Adrenal gland (tissue), 12 donors: ENCODE measurements around the gene FARS2. TPM values are rescaled to one million over a fixed set of nuclear protein-coding genes. Genes with fewer than 3 reads are reported as not detected.

Experiments
- DNase-seq, 7 donors: peaks; one replicate each; pipeline ENCODE4 v3.0.0-alpha.2; 2019 to 2020
- H3K27ac ChIP-seq, 5 donors: fragments of 200-600 bp; sonication (generic) in 4 of 5; 1 replicate in 3 of 5; 2 replicates in 2 of 5; pipeline versions ENCODE4 v1.5.1 to v1.8.0; 2016 to 2020; ENCODE audit warnings: mild to moderate bottlenecking in 1 of 5
- H3K27me3 ChIP-seq: fragments of 200-600 bp; 2 replicates; pipeline ENCODE4 v1.8.0; 2021
- H3K36me3 ChIP-seq, 2 donors: fragments of 200-600 bp; replicated peaks in 1 of 2; 1 replicate in 1 of 2; 2 replicates in 1 of 2; pipeline versions ENCODE4 v1.5.1 to v1.8.0; 2018 to 2022
- H3K4me1 ChIP-seq, 2 donors: fragments of 200-600 bp; replicated peaks in 1 of 2; 1 replicate in 1 of 2; 2 replicates in 1 of 2; pipeline versions ENCODE4 v1.5.1 to v1.8.0; 2018 to 2021
- H3K4me3 ChIP-seq, 4 donors: fragments of 200-600 bp; sonication (generic) in 3 of 4; one replicate each; pipeline ENCODE4 v1.5.1; 2016 to 2018
- H3K9me3 ChIP-seq, 3 donors: fragments of 200-600 bp; sonication (generic) in 1 of 3; replicated peaks in 1 of 3; 1 replicate in 2 of 3; 2 replicates in 1 of 3; pipeline versions ENCODE4 v1.5.1 to v1.8.0; 2016 to 2021
- POLR2A ChIP-seq, 2 donors: fragments of 450-650 bp; IDR thresholded peaks; one replicate each; pipeline ENCODE4 v1.6.1; 2017; ENCODE audit warnings: antibody characterized with exemption in 2 of 2, mild to moderate bottlenecking in 2 of 2, moderate library complexity in 1 of 2
- WGBS, 4 donors: extraction: QIAGEN DNeasy Blood & Tissue Kit in 2 of 4; methylation state at CpG; one replicate each; pipeline versions ENCODE4 v1.1.5 to v1.1.7; 2013 to 2017; 5-methylcytosine and 5-hydroxymethylcytosine counted together
- intact Hi-C, 2 donors: fragments of 100-400 bp; cut with DNase I; formaldehyde crosslinking; loops; one replicate each; pipeline versions ENCODE4 v1.14.1 to v1.15.0; 2022 to 2023
- polyA plus RNA-seq, 3 donors: library from polyadenylated mRNA; stranded (reverse); fragments of 200-250 nt in 2 of 3; fragments of 350-450 nt in 1 of 3; fragmentation: Illumina TruSeq in 1 of 3; extraction: RNeasy Lipid Tissue Mini Kit (QIAGEN cat#74804) in 1 of 3; gene quantifications; one replicate each; pipeline ENCODE4 v1.2.3, GENCODE V29; 2013 to 2014
- total RNA-seq, 9 donors: library from RNA; depleted of rRNA in 4 of 9; stranded (reverse); fragments of >200 nt in 4 of 9; fragments of 120-200 nt in 1 of 9; fragmentation: NEBNext Ultra II Directional in 1 of 9; extraction: Animal tissue kit (Norgen Biotek cat#: 25700) in 1 of 9; gene quantifications; one replicate each; pipeline versions ENCODE4 v1.1.0 to v1.2.4, GENCODE V29; 2013 to 2023
- TF ChIP-seq, protein P1 (sequence below), 6 experiments: fragments of 450-650 bp in 4 of 6; fragments of 200-600 bp in 2 of 6; sonication (generic) in 1 of 6; IDR thresholded peaks; 1 replicate in 5 of 6; 2 replicates in 1 of 6; pipeline versions ENCODE4 v1.5.1 to v1.8.0; 2016 to 2021; ENCODE audit warnings: antibody characterized with exemption in 6 of 6, mild to moderate bottlenecking in 2 of 6, moderate library complexity in 1 of 6
- donor health status: healthy with polysubstance abuse.
- donor health status: Bipolar disorder and iron deficiency.
- donor health status: DM: yes; HTN: yes; CAD: no.
- donor health status: DM: no; HTN: no; CAD: no.
- donor health status: DM: no; HTN: no; CAD: no.
- donor health status: DM: yes; HTN: yes; CAD: no.

Gene FARS2
- total and polyA plus RNA-seq, 12 donors, result 7.2 to 55.2 (median 19.8) TPM

DNA sequence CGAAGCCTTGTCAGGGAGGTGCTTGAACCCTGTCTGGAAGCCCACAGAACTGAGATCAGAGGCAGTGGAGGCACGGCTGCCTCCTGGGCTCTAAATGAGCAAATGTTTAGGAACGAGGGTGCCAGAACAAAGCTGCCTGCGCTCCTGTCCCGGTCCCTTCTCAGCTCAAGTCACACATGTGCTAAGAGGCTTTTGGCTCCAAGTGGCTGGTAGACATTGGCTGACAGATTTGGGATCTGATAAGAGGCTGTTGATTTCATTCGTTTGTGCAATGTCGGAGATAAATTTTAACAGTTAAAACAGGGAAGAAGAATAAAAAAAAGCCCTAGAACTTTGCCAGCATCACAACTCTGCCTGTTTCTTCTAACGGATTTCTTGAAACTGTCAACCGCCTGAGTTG lies 553.6 kb downstream of the FARS2 start:
- DNase-seq, result no peak
- H3K27ac ChIP-seq, result no peak overlapping the region
- H3K4me3 ChIP-seq, result no peak overlapping the region
- WGBS, 4 donors, result 77 to 83% (median 82%) methylated on average over 9 of the region's 9 CpGs
- H3K36me3 ChIP-seq, result no peaks in the 10 kb centered on the region
- H3K4me1 ChIP-seq, result no peaks in the 10 kb centered on the region
- no peaks in the 10 kb centered on the region for H3K9me3 ChIP-seq
- intact Hi-C loops, result no loop called here
- TF ChIP-seq, protein P1, sequence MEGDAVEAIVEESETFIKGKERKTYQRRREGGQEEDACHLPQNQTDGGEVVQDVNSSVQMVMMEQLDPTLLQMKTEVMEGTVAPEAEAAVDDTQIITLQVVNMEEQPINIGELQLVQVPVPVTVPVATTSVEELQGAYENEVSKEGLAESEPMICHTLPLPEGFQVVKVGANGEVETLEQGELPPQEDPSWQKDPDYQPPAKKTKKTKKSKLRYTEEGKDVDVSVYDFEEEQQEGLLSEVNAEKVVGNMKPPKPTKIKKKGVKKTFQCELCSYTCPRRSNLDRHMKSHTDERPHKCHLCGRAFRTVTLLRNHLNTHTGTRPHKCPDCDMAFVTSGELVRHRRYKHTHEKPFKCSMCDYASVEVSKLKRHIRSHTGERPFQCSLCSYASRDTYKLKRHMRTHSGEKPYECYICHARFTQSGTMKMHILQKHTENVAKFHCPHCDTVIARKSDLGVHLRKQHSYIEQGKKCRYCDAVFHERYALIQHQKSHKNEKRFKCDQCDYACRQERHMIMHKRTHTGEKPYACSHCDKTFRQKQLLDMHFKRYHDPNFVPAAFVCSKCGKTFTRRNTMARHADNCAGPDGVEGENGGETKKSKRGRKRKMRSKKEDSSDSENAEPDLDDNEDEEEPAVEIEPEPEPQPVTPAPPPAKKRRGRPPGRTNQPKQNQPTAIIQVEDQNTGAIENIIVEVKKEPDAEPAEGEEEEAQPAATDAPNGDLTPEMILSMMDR (IDR thresholded peaks at IDR 0.05), result no peak
- TF ChIP-seq POLR2A (IDR thresholded peaks at IDR 0.05), result no peak
- H3K27me3 ChIP-seq, result no peaks in the 10 kb centered on the region

DNA sequence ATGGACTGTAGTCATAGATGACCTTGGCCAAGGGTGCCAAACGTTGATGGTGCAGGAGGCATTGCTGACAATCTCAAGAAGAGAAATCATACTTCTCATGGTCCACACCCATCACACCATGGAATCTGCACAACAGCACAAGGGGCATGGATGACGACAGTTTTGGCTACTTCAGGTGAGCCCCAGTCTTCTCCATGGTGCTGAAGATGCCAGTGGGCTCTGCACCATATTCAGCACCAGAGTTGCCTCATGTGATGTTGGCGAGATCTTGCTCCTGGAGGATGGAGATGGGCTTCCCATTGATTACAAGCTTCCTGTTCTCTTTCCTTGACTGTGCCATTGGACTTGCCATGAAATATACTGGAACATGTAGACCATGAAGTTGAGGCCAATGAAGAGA lies 556.6 kb downstream of the FARS2 start:
- WGBS, 4 donors, result 74 to 86% (median 82%) methylated on average over 3 of the region's 3 CpGs
- intact Hi-C loops, result no loop called here
- Histone ChIP-seq H3K4me1 (no peaks in the 10 kb centered on the region), H3K27ac (no peak overlapping the region), H3K27me3 (no peaks in the 10 kb centered on the region), H3K9me3 (no peaks in the 10 kb centered on the region), H3K4me3 (no peak overlapping the region), H3K36me3 (no peaks in the 10 kb centered on the region)
- TF ChIP-seq POLR2A (IDR thresholded peaks at IDR 0.05), result no peak
- TF ChIP-seq, protein P1 (IDR thresholded peaks at IDR 0.05), result no peak
- no peak for DNase-seq

DNA sequence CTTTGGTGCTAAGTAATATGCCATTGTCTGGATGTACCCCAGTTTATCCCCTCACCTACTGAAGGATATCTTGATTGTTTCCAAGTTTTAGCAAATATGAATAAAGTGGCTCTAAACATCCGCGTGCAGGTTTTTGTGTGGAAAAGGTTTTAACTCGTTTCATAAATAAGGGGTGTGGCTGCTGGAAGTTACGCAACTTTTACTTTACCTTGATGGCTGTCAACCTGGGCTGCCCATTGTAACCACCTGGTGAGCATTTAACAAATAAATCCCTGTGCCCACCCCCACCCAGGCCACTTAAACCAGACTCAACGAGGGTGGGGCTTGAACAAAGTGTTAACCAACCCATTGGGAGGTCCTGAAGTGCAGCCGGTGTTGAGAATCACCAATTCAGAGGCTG lies 557.6 kb downstream of the FARS2 start:
- no peaks in the 10 kb centered on the region for H3K27me3 ChIP-seq
- no peak overlapping the region for H3K27ac ChIP-seq
- no peaks in the 10 kb centered on the region for H3K36me3 ChIP-seq
- DNase-seq, result no peak
- TF ChIP-seq POLR2A (IDR thresholded peaks at IDR 0.05), result no peak
- TF ChIP-seq, protein P1 (IDR thresholded peaks at IDR 0.05), result no peak
- H3K9me3 ChIP-seq, result no peaks in the 10 kb centered on the region
- intact Hi-C loops, result no loop called here
- H3K4me3 ChIP-seq, result no peak overlapping the region
- H3K4me1 ChIP-seq, result no peaks in the 10 kb centered on the region
- 74 to 78% (median 76%) methylated on average over 6 of the region's 6 CpGs for WGBS, 4 donors

Other genes starting within 250 kb of the FARS2 start
- 10 to 100 TPM in 5 of 9 donors, 1 to 10 TPM in 4; 2.3 to 17.1 (median 13.9) TPM for gene PPP1R3G, start 176.2 kb upstream of the FARS2 start, total RNA-seq
- 1 to 10 TPM; 1.2 to 2.1 (median 1.6) TPM for gene PPP1R3G, start 176.2 kb upstream of the FARS2 start, polyA plus RNA-seq
- gene LYRM4, start 563 bp upstream of the FARS2 start, total RNA-seq, result 10 to 100 TPM; 24.5 to 65.1 (median 31.9) TPM
- 10 to 100 TPM; 16.1 to 29.8 (median 26.2) TPM for gene LYRM4, start 563 bp upstream of the FARS2 start, polyA plus RNA-seq